Activated CD4-positive, CD25-positive, alpha-beta regulatory T cell treated with anti-CD3 and anti-CD28 coated beads, Interleukin-2, amount 50 U/mL, for 24 hours (primary cell): Measurements from ENCODE around the gene PIK3CD.

ENCODE experiments used
- ATAC-seq, 2 donors: fragments of 150-1000 bp; cut with Tn5 transposase; one replicate each; pipeline ENCODE4 v1.10.0; 2021; ENCODE audit warnings: mild to moderate bottlenecking in 1 of 2, moderate library complexity in 1 of 2

Gene PIK3CD

DNA sequence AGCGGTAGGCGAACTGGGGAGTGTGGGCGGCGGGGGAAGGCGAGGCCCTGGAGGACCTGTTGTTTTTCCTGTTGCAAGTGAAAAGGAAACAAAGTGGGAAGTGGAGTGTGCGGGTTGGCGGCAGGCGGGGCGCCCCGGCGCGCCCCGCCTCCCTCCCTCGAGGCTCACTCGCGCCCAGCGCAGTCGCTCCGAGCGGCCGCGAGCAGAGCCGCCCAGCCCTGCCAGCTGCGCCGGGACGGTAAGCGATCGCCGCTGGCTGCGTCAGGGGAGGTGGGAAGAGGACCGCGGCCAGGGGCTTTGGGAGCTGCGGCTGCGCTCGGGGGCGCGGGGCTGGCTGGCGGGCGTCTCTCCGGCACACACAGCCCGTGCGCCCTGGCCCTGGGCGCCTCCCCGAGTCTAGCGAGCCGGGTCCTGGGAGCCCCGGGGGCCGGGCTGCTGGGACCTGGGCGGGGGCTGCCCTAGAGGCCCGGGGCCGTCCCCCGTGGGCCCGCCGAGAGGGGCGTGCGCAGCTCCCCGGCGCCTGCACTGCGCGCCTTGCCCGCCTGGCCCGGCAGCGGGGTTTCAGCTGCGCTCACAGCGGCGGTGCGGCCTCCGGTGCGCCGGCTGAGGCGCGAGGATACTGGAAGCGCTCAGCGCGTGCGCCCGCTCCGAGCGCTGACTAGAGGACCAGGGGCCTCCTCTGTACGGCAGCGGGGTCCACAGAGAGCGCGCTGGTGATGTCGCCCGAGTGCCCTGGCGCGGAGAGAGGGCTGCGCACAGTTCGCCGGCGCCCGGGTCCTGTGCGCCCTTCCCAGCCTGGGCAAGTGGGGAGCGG lies at the start of gene PIK3CD:
Gene PIK3CD (plus strand): TSS at position 167 of the 814 bp plus-strand sequence. CDS start 58,725 bp downstream, outside the sequence.
- peak; percentile 59 to 65 for ATAC-seq

DNA sequence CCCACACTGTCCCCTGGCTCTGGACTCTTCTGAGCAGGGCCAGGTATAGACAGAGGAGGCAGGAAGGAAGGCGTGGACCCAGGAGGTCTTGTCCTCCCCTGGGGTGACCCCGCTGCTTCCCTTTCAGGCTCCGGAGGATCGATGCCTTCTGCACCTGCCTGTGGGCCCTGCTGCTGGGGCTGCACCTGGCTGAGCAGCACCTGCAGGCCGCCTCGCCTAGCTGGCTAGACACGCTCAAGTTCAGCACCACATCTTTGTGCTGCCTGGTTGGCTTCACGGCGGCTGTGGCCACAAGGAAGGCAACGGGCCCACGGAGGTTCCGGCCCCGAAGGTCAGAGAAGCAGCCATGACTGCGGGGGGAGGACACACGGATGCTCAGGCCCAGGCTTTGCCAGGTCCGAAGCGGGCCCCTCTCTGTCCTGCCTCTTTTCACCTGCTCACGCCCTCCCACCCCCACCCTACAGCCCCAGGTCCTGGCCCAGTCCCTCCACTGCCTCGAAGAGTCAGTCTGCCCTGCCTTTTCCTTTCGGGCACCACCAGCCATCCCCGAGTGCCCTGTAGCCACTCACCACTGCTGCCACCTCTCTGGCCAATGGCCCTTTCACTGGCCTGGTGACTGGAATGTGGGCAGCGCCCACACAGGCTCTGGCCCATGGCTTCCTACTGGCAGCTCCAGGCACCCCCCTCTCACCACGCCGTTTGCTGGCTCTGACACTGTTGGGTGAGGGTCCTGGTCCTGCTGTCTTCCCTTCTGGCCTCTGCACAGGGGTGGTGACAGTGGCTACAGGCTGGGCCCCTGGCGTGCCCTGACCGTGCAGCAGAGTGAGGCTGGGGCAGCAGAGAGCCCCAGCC lies 49.4 kb upstream of the PIK3CD start:
- ATAC-seq: no peak

DNA sequence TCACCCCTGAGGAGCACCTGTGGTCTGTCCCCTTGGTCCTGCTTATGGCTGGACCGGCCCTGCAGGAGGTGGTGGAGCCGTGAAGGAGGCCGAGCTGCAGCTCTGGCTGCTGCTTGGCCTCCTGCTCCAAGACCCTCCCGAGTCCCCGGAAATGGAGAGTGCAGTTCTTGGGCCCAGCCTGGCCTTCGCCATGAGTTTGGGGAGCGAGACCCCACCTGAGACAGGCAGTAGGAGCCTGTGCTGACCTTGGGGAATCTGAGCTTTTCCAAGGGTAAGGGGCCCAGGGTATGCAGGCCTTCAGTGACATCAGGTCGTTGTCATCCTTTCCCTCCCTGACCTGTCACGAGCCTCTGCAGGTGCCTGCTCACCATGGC lies 48.8 kb upstream of the PIK3CD start:
- no peak for ATAC-seq

DNA sequence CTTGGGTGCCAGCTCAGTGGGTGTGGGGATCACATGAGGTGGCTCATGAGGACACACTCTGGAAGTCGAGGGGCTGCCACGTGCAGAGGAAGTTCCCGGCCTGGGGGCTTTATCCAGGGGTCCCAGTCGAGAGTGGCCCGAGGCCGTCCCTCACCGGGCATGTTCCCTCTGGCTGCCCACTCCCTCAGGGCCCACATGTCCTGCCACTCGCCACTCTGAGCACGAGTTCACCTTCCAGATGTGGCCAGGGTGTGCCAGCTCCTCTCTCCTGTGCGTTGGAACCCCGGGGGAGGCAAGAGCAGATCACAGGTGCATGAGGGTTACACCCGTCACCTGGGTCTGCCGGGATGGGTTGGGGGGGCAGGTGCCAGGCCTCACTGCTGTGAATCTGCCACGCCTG lies 48.2 kb upstream of the PIK3CD start:
- ATAC-seq: no peak

DNA sequence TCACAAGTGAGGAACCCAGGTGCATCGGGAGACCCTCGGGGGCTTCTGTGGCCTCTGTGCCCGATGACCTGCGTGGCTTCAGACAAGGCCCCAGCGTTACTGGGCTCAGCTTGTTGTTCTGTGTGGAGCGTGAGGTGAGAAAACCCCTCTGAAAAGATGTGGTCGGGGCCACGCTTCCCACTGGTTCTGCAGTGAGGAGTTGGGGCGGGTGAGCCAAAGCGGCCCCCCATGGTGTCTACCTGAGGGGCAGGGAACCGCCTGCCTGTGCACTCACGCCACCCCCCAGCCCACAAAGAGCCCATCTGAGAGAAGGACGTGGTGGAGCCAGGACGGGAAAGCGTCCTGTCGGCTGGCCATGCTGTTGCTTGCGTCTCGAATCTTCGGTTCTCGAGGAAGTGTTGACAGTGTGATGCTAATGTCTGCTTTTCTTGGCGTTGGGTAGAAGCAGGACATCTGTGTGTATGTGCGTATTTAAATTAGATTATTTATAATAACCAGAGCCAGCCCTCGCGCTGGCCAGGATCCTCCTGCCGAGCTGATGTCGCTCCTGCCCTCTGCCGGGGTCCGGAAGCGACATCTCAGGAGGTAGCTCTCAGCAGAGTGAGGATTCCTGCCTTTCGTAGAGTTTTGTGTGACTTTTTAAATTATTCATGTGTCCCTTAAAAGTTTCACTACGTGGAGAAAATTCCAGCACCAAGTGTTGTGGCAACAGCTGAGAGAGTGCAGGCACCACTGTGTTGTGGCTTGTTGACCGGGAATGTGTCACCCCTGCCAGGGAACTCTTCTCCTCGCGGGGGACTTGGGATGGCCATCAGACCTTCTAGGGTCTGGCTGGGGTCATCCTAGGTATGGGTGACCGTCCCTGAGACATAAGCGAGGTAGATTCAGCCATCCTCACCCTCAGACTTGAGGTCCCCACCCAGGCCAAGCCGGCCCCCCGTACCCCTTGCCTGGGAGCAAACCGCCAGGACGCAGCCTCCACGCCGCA lies 47.5 kb upstream of the PIK3CD start:
- no peak for ATAC-seq

DNA sequence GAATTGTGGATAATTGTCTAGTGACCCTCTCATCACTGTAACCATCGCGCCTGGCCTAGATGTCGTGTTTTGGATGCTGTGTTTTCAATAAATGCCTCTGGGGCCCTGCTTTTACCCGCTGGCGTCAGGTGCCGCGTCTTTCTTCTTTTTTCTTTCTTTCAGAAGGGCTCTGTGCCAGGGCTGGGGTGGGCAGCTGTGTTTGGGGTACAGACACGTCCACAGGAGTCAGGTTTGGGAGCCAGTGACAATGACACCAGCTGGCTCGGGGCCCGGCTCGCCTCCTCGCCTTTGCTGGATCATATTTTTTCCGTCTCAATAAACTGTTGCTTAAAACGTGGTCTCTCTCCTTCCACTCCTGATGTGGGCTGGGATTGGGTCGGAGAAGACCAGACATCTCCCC lies 46.7 kb upstream of the PIK3CD start:
- ATAC-seq: no peak

DNA sequence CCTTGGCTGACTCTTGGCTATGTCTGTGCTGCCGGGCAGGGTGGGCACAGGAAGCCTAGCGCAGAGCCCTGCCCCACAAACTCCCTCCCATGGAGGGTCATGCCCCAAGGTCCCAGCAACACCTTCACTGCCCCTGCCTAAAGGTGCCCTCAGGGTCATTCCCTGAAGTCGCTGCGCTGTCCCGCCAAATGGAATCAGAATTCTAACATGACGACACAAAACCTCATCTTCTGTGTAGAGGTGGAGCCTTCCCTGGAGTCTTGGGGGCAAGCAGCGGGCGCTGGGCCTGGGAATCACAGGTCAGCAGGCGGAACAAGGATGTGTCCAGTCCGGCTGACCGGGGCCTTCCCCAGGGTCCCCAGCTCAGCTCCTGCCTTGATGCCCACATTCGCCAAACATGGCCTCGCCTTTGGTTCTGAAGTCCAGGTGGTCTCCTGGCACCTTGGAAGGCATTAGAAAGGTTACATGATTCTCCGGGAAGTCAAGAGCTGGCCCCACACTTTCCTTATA lies 45.5 kb upstream of the PIK3CD start:
- no peak for ATAC-seq

DNA sequence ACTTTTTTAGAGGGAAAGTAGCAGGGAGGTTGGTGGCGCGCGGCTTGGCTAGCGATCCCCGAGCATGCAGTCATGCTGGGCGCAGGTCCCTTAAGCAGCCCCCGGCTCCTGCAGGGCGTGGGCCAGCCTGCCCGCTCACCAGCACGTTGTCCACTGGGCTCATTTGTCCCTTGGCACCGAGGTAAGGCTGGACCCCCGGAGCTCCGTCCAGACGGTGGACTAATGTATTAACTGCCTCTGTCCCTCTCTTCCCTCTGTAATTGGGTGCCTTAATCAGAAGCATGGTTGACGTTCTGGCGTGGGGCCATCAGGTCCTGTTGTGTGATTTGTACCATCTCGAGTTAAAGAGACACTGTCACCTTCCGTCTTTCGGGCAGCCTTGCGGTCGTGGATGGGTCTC lies 45.1 kb upstream of the PIK3CD start:
- no peak for ATAC-seq

DNA sequence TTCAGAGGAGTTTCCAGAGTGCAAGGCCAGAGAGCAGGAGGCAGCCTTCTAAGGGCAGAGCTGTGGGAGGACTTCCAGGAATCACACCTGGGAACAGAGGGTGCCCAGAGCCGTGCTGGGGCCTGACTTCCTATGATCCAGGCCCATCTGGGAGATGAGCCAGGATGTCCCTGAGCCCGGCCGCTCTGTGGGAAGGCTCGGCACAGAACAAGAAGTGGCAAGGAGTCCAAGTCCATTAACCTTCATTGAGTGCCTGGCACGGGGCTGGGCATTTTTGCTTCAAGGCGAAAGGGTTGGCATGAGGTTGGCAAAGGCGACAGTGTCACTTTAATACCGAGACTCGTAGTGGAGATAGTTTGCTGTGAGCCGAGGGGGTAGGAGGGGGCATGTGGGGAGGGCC lies 44.6 kb upstream of the PIK3CD start:
- no peak for ATAC-seq

DNA sequence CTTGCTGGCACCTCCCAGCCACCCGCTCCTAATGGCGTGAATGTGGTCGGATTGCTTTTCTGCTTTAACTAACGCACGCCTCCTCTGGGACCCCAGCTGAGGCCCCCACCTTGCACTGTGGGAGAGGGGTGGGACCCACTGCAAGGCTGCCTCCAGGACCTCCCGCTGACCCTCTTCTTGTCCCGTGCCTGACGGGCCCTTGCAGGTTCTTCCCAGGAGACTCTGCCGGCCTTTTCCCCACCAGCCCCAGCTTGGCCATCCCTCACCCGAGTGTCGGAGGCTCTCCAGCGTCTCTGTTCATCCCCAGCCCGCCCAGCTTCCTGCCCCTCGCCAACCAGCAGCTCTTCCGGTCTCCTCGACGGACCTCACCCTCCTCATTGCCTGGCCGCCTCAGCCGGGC lies 44.2 kb upstream of the PIK3CD start:
- no peak for ATAC-seq

DNA sequence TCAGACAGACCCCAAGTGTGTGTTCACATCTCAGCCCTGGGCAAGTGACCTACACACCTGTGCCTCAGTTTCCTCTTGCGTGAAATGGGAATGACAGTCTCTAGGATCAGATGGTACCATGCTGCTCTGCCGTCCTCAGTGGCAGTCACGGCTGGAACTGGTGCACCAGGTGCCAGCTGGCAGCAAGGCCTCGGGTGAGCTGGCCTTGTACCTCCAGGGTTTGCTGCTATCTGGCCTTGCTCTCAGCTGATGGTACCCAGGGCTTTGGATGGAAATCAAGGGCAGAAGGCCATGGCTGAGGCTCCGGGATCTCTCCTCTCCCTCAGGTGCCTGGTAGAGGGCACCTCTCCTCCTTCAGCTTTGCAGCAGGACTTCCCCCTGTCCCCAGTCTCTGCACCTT lies 41.5 kb upstream of the PIK3CD start:
- ATAC-seq: no peak

DNA sequence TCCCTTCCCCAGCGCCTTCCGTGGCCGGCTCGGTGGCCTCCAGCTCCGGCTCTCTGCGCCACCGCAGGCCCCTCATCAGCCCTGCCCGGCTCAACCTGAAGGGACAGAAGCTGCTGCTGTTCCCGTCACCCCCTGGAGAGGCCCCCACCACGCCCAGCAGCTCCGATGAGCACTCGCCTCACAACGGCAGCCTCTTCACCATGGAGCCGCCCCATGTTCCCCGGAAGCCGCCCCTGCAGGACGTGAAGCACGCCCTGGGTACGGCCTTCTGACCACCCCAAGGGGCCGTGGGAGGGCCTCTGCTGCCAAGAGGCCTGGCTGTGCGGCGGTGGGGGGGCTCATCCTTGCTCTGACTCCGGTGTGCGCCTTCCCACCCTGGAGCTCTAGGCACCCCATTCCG lies 41.0 kb upstream of the PIK3CD start:
- no peak for ATAC-seq

DNA sequence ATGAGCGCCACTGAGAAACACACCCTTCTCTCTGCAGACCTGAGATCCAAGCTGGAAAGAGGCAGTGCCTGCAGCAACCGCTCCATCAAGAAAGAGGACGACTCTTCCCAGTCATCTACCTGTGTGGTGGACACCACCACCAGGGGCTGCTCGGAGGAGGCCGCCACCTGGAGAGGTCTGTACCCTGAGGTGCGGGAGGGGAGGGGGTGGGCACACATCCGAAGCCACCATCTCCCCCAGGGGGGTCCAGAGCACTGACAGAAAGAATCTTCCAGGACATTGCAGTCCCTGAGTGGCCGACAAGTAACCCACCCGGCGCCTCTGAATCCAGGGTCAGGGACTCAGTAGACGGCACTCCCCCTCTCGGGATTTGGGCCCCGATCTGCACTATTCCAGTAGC lies 39.8 kb upstream of the PIK3CD start:
- ATAC-seq: no peak

DNA sequence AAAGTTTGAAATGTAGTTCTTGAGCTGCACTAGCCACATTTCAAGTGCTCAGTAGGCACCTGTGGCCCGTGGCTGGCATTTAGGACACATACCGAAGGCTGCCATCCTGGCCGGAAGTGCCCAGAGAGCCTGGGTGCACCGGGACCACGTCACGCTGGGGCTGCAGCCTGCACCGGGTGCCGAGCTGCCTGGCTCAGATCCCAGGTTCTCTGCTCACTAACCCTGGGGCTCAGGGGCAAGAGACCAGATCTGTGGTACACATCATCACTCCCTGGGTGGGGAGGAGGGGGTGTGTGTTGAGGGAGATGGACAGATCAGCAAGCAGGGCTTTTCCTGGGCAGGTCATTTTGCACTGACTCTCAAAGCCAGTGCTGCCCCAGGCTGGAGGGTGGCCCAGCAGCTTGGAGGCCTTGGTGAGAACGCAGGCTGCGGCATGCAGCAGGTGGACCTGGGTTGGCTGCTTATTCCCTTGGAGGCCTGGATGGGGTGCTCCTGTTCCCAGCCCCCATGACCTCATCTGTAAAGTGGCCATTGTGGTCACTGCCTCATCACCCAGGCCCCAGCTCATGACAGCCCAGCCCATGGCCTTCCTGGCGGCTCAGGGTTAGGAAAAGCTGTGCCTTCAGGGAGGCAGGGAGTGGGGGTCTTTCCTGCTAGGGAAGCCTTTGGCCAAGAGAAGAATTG lies 39.2 kb upstream of the PIK3CD start:
- ATAC-seq: no peak

DNA sequence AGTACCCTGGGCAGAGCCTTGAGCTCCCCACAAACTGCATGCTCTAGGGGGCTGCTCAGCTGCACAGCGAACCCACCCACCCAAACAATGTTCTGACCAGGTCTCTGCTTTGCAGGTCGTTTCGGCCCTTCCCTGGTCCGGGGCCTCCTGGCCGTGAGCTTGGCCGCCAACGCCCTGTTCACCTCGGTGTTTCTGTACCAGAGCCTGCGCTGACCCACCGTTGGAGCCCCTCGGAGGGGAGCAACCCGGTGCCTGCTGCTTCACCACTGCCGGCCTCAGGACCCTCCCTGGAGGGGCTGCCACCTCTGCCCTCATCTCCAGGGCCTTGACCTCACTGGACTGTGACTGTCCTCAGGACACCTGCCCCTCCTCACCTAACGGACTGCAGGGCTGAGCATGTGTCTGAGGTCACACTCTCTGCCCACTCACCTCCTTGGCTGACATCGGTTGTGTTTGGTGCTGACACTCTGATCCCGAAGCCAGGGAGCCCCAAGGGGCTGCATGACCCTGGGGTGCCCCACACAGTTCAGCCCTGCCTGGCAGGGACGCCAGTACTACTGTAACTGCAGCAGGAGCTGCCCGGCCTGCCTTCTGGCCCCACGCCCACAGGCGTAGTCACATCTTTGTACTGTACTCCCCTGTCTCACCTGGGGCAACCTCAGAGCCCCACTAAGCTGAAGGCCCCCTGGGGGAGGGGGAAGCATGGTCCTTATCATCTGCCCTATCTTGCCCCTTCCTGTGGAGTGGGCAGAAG lies 38.5 kb upstream of the PIK3CD start:
- no peak for ATAC-seq

DNA sequence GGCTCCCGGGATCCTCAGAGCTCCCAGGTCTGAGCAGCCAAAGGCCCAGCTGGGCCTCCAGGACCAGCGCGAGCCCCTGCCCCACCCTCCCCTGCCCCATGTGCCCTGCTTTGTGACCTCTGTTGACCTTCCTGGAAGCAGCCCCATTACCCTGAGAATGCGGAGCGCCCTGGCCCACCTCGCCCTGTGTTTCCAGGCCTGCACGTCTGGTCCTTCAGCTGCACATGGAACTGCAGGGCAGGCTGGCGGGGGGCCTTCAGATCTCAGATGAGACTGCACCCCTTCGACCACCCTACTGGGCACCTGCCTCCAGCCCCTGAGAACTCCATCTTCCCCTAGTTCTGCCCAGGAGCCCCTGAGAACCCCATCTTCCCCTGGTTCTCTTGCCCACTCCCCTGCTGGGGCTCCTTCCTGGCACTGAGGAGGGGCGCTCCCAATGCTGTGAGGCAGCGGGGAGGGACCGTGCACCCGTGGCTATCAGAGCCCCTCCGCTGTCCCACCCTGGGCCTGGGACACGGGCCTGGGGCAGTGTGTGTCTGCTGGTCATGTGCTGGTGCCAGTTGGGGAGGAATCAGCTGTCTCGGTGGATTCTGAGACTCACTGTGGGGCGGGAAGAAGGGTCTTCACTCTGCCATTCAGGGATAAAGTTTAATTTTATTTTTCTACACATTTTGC lies 37.8 kb upstream of the PIK3CD start:
- no peak for ATAC-seq

DNA sequence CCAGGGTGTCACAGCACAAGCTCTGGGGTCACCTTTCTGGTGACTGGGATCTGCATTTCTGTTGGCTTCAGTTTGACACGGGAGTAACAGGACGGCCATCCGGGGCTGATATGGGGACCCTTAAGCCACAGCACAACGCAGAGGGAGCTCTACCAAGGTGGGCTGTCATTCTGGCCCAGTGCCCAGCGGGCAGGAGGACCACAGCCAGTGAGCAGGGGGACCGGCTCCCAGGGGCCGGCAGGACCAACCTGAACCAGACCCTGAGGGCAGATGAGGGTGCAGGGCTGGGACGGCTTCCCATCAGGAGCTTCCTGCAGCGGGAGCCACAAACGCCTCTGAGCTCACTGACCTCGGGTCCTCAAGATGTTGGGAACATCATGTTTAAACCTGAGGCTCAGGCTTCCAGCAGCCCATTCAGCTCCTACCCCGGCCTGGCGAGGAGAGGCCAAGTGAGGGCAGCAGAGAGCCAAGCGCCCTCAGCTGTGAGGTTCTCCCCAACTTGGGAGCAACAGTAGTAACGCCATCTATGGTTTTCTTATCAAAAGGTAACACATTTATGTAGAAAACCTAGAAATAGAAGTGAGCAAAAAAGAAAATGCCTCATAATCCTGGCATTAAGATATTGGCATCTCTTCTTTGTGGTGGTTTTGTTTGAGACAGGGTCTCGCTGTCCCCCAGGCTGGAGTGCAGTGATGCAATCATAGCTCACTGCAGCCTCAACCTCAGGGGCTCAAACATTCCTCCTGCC lies 36.0 kb upstream of the PIK3CD start:
- ATAC-seq: peak; percentile 45 to 83

DNA sequence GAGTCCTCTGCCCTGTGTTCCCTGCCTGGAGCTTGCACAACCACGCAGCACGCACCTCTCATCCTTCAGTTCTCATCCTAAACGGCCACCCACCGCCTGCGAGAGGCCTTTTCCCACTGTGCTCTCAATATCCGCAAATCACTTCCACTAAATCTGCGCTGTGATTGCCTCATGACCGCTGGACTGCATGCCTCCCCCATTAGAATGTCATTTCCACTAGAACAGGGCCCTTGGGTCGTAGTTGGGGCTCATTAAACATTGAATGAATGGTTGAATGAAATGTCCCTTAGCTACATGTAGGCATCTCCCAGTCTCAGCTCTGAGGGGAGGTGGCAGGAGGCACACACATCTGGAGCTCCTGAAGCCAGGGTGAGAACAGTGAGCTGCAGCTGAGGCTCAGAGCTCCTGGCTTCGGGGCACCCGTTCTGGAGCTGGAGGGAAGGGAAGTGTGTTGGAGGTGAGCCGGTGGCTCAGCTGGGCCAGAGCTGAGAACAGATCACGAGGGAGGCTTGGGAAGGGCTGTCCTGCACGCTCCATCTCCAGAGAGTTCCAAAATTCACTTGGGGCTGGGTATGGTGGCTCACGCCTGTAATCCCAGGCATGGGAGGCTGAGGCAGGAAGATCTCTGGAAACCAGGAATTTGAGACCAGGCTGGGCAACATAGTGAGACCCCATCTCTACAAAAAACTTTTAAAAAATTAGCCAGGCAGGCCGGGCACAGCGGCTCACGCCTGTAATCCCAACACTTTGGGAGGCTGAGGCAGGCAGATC lies 32.4 kb upstream of the PIK3CD start:
- ATAC-seq: no peak

DNA sequence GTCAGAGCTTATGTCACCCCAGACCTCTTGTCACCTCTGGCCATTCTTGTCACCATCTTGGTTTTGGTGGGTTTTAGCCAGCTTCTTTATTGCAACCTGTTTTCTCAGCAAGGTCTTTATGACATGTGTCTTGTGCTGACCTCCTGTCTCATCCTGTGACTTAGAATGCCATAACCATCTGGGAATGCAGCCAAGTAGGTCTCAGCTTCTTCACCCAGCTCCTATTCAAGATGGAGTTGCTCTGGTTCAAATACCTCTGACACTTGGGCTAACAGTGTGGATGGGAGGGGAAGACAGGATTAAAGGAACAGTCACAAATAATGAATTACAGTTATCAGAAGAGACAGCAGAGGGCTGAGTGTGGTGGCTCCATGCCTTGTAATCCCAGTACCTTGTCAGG lies 30.5 kb upstream of the PIK3CD start:
- ATAC-seq: no peak
